ENCODE data around the gene B3GNT9. TPM values are rescaled to one million over a fixed set of nuclear protein-coding genes. Genes with fewer than 3 reads are reported as not detected.

The B3GNT9 gene
- total RNA-seq, 1 donor from 2014 or later = 12.4 TPM

GRCh38 chr16:67187175-67187890, 36.5 kb upstream of the B3GNT9 start:
- DNase-seq (ENCODE audit: low spot score) = no peak
- intact Hi-C loops (cut with DNase I) = no loop called here

GRCh38 chr16:67186550-67186950, 35.8 kb upstream of the B3GNT9 start:
- DNase-seq (ENCODE audit: low spot score) = no peak
- intact Hi-C loops (cut with DNase I) = no loop called here

DNA sequence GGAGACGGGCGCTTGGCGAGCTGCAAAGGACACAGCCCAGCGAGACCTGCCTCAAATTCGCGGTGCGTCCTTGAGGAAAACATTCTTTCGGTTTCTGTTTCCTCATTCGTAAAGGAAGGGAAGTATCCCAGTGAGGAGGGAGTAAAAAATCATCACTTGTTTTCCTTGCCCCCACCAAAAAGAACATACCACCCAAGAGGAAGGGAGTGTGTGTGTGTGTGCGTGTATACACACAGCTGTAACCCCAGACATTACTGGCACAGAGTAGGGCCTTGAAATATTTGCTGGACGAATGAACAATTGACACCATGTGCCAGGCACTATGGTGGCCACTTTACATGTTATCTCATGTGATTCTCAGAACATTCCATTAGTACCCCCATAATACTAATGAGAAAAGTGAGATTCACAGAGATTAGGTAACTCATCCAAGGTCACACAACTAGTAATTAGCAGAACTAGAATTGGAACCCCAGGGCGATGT, 34.9 kb upstream of the B3GNT9 start:
- DNase-seq (ENCODE audit: low spot score) = no peak
- intact Hi-C loops (cut with DNase I) = loop anchor here (2.0 kb wide), 1 partner anchor 25 kb away; no protein-coding TSS in a partner anchor

DNA sequence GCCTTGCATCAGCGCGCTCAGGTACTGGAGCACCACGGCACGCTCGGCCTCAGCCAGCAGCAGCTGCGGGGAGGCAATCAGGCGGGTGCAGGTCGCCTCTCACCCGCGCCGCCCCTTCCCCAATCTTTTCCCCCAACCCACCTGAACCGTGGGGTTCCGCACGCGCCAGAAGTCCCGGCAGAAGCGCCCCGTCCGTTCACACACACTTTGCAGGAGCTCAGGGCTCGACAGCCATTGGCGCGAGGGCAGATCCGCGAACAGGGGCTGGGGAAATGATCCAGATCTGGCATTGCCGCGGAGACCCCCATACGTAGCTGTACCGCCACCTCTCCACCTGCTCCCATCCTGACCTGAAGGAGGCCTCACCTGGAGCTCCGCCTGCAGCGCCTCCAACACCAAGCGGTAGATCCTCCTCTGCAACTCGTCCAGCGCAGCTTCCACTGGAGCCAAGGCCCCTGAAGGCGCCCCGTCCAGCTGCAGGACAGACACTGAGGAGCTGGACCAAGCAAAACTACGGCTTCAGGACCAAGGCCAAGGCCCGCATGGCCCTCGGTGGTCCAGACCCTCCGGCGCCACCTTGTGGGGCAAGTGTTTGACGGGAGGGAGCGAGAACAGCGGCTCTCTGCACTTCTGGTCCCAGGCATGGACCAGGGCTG, 34.3 kb upstream of the B3GNT9 start:
- DNase-seq (ENCODE audit: low spot score) = peak; percentile 93
- intact Hi-C loops (cut with DNase I) = loop anchor here (2.0 kb wide), 1 partner anchor 24 kb away; no protein-coding TSS in a partner anchor

GRCh38 chr16:67184453-67184994, 33.7 kb upstream of the B3GNT9 start:
- intact Hi-C loops (cut with DNase I) = loop anchor here (2.0 kb wide), 1 partner anchor 24 kb away; no protein-coding TSS in a partner anchor
- no peak for DNase-seq (ENCODE audit: low spot score)

- DNase-seq (ENCODE audit: low spot score) = peak; percentile 96
- intact Hi-C loops (cut with DNase I) = loop anchor here (2.0 kb wide), 1 partner anchor 23 kb away; no protein-coding TSS in a partner anchor
Measured at GRCh38 chr16:67183627-67184452, 33.0 kb upstream of the B3GNT9 start, which contains the start of gene MATCAP1. MATCAP1 (minus strand) TSS chr16:67183963; CDS start chr16:67180610, 3,353 bp downstream.

- intact Hi-C loops (cut with DNase I) = no loop called here
- DNase-seq (ENCODE audit: low spot score) = no peak
Measured at GRCh38 chr16:67183284-67183626, 32.5 kb upstream of the B3GNT9 start.

DNA sequence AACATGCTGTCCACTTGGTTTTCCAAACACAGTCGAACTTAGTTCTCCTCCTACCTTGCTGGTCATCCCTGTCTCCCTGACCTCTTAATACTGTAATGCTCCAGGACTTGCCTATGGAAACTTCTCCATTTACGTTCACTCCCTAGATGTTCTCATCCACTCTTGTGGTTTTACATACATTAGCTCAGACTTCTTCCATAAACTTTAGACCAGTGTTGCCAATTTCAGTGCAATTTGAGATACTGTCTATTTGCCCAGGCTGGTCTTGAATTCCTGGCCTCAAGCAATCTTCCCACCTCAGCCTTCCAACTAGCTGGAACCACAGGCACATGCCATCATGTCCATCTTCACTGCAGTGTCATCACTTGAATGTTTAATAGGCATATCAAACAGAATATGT, 31.5 kb upstream of the B3GNT9 start:
- no peak for DNase-seq (ENCODE audit: low spot score)
- intact Hi-C loops (cut with DNase I) = no loop called here

DNA sequence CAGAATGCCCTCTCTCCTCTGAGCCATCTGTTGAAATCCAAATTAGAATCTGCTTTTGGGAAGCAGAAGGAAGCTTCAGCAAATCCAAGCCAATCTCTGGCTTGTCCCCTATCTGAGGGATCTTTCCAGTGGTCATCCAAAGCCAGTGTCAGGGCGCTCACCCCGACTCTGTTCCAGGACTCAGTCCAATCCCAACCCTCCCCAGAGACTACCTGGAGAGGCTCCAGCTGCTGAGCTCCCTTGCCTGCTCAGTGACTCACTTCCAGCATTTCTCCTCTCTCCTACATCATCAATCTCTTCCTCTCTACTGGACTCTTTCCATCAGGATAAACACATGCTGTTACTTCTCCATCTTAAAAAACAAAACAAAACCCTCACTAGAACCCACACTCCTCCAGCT, 30.5 kb upstream of the B3GNT9 start:
- no peak for DNase-seq (ENCODE audit: low spot score)
- intact Hi-C loops (cut with DNase I) = no loop called here

DNA sequence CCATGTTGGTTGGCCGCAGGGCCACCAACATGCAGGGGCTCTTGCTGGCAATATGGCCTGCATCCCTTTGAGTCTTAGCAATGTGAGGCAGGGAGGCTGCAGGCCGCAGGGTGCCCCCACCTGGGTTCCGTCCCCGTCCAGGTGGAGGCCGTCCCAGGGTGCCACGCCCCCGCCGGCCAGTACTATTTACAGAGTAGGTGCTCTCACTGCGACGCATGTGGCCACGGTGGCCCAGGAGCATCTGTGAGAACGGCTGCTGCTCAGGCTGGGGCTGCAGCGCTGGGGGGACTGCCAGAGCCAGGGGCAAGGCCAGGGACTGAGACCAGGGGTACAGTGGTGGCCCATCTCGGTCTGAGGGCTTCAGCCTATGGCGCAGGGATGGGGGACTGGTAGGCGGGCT, 29.4 kb upstream of the B3GNT9 start:
- intact Hi-C loops (cut with DNase I) = no loop called here
- DNase-seq (ENCODE audit: low spot score) = no peak

DNA sequence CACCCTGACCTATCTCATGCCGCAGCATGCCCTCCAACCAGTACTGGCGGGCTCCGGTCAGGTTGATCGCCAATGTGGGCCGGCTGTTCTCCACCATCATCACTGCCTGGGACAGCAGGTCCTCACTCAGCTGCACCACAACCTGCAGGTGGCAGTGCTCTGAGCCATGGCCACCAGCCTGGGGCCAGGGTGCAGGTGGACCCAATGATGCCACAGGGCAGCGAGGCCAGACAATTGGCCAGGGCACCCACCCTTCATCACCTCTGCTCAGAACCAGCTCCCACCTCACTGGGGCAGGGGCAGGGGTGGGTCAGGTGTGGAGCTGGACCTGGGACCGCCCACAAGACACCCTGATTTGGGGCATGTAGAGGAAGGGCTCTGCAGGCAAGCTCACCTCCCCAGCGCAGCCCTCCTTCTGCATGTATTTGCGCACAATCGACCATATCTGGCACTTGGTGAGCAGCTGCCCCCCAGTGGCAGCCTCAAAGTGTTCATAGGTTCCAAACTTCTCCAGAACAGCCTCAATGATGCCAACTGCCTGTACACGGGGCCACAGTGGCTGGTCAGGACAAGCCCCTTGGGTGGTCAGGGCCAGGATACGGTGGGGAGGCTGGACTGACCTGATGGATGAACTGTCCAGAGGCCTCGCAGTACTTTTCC, 28.8 kb upstream of the B3GNT9 start:
- intact Hi-C loops (cut with DNase I) = no loop called here
- DNase-seq (ENCODE audit: low spot score) = no peak

GRCh38 chr16:67177743-67178699, 27.2 kb upstream of the B3GNT9 start:
- intact Hi-C loops (cut with DNase I) = no loop called here
- DNase-seq (ENCODE audit: low spot score) = no peak

- intact Hi-C loops (cut with DNase I) = no loop called here
- DNase-seq (ENCODE audit: low spot score) = no peak
Measured at GRCh38 chr16:67176662-67177061, 25.9 kb upstream of the B3GNT9 start.

- no peak for DNase-seq (ENCODE audit: low spot score)
- intact Hi-C loops (cut with DNase I) = no loop called here
Measured at GRCh38 chr16:67174706-67175231, 24.0 kb upstream of the B3GNT9 start.

DNA sequence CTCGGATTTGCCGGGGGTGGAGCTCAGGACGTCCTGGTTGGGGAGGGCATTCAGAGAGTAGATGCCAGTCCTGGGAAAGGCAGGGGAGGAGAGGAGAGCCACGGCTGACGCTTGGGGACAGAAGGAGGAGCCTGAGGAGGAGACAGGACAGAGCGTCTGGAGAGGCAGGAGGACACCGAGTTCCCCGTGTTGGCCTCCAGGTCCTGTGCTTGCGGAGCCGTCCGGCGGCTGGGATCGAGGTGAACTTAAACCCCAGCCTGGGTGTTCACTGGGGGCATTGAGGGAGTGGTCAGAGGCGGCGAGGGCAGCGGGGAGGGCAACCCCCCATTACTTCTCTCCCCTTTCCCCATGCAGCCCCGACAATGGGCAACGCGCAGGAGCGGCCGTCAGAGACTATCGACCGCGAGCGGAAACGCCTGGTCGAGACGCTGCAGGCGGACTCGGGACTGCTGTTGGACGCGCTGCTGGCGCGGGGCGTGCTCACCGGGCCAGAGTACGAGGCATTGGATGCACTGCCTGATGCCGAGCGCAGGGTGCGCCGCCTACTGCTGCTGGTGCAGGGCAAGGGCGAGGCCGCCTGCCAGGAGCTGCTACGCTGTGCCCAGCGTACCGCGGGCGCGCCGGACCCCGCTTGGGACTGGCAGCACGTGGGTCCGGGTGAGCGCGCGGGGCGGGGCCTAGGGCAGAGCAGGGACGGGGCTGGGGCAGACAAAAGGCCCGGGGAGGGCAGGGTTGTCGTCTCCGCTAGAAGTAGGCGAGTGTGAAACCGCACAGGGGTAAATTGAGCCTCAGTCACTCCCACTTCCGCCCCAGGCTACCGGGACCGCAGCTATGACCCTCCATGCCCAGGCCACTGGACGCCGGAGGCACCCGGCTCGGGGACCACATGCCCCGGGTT, 23.3 kb upstream of the B3GNT9 start:
- intact Hi-C loops (cut with DNase I) = no loop called here
- peak; percentile 92 for DNase-seq (ENCODE audit: low spot score)

DNA sequence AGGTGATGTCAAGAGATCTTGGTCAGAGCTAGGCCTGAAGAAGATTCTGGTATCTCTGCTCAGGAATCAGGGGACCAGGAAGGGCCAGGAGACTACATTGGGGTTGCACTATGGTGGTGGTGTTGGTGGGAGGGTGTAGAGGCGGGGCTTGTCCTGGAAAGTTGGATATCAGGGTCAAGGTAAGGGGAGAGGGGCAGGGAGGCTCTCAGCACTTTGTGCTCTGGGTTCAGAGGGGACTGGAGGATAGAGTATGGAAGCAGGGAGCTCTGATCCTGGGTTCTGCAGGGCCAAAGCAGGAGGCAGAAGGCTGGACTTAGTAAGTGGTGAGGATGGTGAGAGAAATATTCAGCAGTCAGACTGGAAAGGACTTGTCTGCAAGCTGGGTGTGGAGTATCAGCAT, 22.5 kb upstream of the B3GNT9 start:
- DNase-seq (ENCODE audit: low spot score) = no peak
- intact Hi-C loops (cut with DNase I) = no loop called here
